Measurements from ENCODE around the gene HACD2. TPM values are rescaled to one million over a fixed set of nuclear protein-coding genes. Genes with fewer than 3 reads are reported as not detected.
A peak's percentile ranks its signal among the peaks of the same experiment; 100 is the strongest.

The HACD2 gene
- total RNA-seq, 1 donor from 2014 or later: 25.5 TPM

GRCh38 chr3:123448536-123449101 lies 136.2 kb downstream of the HACD2 start, which contains the start of gene ADCY5:
Gene ADCY5, minus strand, starts transcription at chr3:123449090. Its CDS starts 545 bp downstream, at chr3:123448545.
- H3K27me3 ChIP-seq (ENCODE audit: control insufficient read depth, insufficient read depth, low read length): peaks cover 58% of the 10 kb centered on the region
- peak within 1 kb of the TSS; percentile 34 for H3K4me3 ChIP-seq (ENCODE audit: low read depth, low read length)
- no peaks in the 10 kb centered on the region for H3K36me3 ChIP-seq (ENCODE audit: control insufficient read depth, insufficient read depth, low read length)
- DNase-seq (ENCODE audit: low read depth): no peak
- no peak for TF ChIP-seq CTCF (IDR thresholded peaks at IDR 0.05; ENCODE audit: insufficient read depth, low read length, poor library complexity, severe bottlenecking)

GRCh38 chr3:123447749-123448517 lies 136.9 kb downstream of the HACD2 start:
- Histone ChIP-seq H3K27me3 (ENCODE audit: control insufficient read depth, insufficient read depth, low read length) (peaks cover 54% of the 10 kb centered on the region), H3K4me3 (ENCODE audit: low read depth, low read length) (no peak overlapping the region), H3K36me3 (ENCODE audit: control insufficient read depth, insufficient read depth, low read length) (no peaks in the 10 kb centered on the region)
- TF ChIP-seq CTCF (IDR thresholded peaks at IDR 0.05; ENCODE audit: insufficient read depth, low read length, poor library complexity, severe bottlenecking): no peak
- no peak for DNase-seq (ENCODE audit: low read depth)

GRCh38 chr3:123447416-123447748 lies 137.5 kb downstream of the HACD2 start:
- Histone ChIP-seq H3K36me3 (ENCODE audit: control insufficient read depth, insufficient read depth, low read length) (no peaks in the 10 kb centered on the region), H3K4me3 (ENCODE audit: low read depth, low read length) (no peak overlapping the region), H3K27me3 (ENCODE audit: control insufficient read depth, insufficient read depth, low read length) (peaks cover 56% of the 10 kb centered on the region)
- TF ChIP-seq CTCF (IDR thresholded peaks at IDR 0.05; ENCODE audit: insufficient read depth, low read length, poor library complexity, severe bottlenecking): no peak
- DNase-seq (ENCODE audit: low read depth): no peak

- Histone ChIP-seq H3K4me3 (ENCODE audit: low read depth, low read length) (no peak overlapping the region), H3K27me3 (ENCODE audit: control insufficient read depth, insufficient read depth, low read length) (peaks cover 56% of the 10 kb centered on the region), H3K36me3 (ENCODE audit: control insufficient read depth, insufficient read depth, low read length) (no peaks in the 10 kb centered on the region)
- no peak for DNase-seq (ENCODE audit: low read depth)
- TF ChIP-seq CTCF (IDR thresholded peaks at IDR 0.05; ENCODE audit: insufficient read depth, low read length, poor library complexity, severe bottlenecking): no peak
Observed at GRCh38 chr3:123446610-123447109, 138.2 kb downstream of the HACD2 start.

- DNase-seq (ENCODE audit: low read depth): no peak
- H3K4me3 ChIP-seq (ENCODE audit: low read depth, low read length): no peak overlapping the region
- TF ChIP-seq CTCF (IDR thresholded peaks at IDR 0.05; ENCODE audit: insufficient read depth, low read length, poor library complexity, severe bottlenecking): no peak
- H3K36me3 ChIP-seq (ENCODE audit: control insufficient read depth, insufficient read depth, low read length): no peaks in the 10 kb centered on the region
- peaks cover 56% of the 10 kb centered on the region for H3K27me3 ChIP-seq (ENCODE audit: control insufficient read depth, insufficient read depth, low read length)
Observed at GRCh38 chr3:123446210-123446609, 138.6 kb downstream of the HACD2 start.

Data from kidney epithelial cell (primary cell).